Renal cortical epithelial cell (primary cell): Measurements from ENCODE around the gene ACAD11. TPM values are rescaled to one million over a fixed set of nuclear protein-coding genes. Genes with fewer than 3 reads are reported as not detected.
"Not testable (repeated sequence)": the region's sequence is repeated elsewhere in the genome, so short reads cannot be mapped to it uniquely, and the experiment has no call there.

ENCODE experiments used
- DNase-seq: peaks from one replicate; pipeline ENCODE4 v3.0.0-alpha.2; 2011; ENCODE audit warnings: low read depth
- total RNA-seq: library from RNA; depleted of rRNA; stranded (reverse); fragments of >200 nt; gene quantifications from 2 replicates; pipeline ENCODE4 v1.2.3, GENCODE V29; 2014

The ACAD11 gene
- total RNA-seq, 1 donor from 2014 or later: 81.0 TPM

GRCh38 chr3:132605374-132605792 lies 54.2 kb downstream of the ACAD11 start:
- DNase-seq: no peak

DNA sequence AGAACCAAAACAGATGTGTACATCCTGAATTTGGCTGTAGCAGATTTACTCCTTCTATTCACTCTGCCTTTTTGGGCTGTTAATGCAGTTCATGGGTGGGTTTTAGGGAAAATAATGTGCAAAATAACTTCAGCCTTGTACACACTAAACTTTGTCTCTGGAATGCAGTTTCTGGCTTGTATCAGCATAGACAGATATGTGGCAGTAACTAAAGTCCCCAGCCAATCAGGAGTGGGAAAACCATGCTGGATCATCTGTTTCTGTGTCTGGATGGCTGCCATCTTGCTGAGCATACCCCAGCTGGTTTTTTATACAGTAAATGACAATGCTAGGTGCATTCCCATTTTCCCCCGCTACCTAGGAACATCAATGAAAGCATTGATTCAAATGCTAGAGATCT lies 59.0 kb downstream of the ACAD11 start:
- DNase-seq: not testable (repeated sequence)

DNA sequence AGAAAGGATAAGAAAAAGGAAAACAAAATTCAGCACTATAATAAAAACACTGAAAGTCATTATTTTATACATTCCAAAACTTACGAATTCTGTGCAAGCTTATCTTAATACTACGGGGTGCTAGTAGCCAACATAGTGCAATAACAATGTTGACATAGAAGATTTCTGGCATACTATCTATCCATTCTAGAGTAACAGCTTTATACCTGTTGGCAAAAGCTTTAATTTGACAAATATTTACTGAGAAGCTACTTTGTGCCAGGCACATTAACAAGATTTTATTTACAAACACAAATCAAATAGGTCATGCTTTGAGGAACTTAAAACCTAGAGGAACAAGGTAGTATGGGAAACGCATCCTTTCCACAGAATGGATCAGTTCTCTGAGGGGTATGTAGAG lies 61.4 kb downstream of the ACAD11 start:
- no peak for DNase-seq

GRCh38 chr3:132597660-132598059 lies 61.9 kb downstream of the ACAD11 start:
- DNase-seq: no peak

DNA sequence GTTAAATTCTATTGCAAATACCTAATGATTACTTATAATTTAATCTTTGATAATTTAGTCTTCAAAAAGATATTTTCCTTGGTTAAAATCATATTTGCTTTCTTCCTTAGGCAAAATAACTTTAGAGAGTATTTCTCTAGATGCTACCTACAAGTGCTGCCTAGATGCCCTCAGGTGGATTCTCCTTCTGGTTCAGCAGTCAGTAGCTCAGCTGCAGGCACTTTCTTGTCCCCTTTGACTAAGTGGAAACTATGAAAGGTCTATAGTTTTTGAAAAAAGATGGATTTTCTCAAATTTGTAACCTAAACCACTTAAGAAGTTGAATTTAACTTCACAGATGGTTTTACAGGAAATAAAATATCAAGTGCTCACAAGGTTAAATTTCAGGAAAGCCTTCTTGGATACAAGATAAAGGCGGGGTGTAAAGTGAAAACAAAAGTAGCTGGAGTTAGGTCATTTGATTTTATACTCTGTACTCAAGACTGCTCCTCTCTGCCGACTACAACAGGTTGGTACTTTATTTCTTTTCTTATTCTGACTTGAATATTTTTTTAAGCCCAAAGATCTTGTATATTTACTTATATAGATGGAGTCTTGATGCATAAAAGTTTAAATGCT lies 62.7 kb downstream of the ACAD11 start, which contains the start of gene ACKR4:
ACKR4 (plus strand) TSS at position 455 of the 618 bp plus-strand sequence. CDS start 3,128 bp downstream, outside the sequence.
- DNase-seq: no peak

DNA sequence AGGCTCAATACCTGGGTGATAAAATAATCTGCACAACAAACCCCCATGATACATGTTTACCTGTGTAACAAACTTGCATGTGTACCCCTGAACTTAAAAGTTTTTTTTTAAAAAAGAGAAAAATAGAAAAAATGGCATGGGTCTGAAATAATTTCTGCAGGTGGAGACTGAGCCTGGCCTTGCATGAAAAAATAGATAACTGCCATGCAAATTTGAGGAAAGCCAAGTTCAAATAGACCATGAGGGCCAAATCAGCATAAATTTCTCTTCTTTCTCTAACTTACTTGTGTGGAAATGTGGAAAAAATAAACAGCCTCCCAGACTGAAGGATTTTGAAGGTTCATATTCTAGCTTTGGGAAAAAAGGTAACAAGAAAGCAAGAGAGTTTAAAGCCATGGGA lies 63.3 kb downstream of the ACAD11 start:
- no peak for DNase-seq

- DNase-seq: peak; percentile 63
Measured at GRCh38 chr3:132595014-132595413, 64.6 kb downstream of the ACAD11 start.

DNA sequence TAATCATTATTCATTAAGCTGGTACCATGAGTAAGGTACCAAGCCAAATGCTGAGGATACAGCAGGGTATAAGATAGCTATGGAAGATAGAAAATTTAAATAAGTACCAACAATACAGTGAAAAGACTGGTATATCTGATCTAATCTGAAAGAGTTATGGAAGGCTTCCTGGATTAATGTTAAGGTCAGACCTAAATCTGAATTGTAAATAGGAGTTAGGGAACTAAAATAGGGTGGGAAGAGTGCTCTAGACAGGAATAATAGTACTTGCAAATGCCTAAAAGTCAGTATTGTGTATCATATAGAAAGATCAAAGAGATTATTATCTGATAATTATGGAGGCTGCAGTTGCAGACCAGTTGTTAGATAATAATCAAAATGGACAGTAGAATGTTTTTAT lies 65.1 kb downstream of the ACAD11 start:
- DNase-seq: no peak

GRCh38 chr3:132593947-132594323 lies 65.7 kb downstream of the ACAD11 start:
- DNase-seq: peak; percentile 50

- DNase-seq: no peak
Measured at GRCh38 chr3:132593241-132593946, 66.2 kb downstream of the ACAD11 start.

DNA sequence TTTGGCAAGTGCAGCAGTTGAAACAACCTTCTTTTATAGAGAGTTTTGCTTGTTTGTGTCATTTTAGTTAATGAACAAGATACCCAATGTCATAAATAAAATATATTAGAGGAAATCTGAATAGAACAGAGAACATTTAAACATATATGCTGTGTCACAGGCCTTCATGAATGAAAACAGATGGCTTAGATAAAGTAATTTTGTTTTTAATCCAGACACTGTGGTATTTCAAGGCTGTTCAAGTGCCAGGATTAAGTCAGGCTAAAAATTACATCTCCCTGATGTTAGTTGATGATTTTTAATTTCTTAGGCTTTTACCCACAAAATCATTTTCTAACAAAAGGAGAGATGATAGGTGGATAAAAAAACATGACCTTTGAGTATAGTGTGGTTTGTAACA lies 67.4 kb downstream of the ACAD11 start:
- DNase-seq: no peak

GRCh38 chr3:132587401-132587800 lies 72.2 kb downstream of the ACAD11 start:
- DNase-seq: no peak

- DNase-seq: no peak
Measured at GRCh38 chr3:132573797-132574211, 85.8 kb downstream of the ACAD11 start.

- no peak for DNase-seq
Measured at GRCh38 chr3:132570016-132570415, 89.6 kb downstream of the ACAD11 start.

GRCh38 chr3:132569580-132569979 lies 90.0 kb downstream of the ACAD11 start:
- no peak for DNase-seq

GRCh38 chr3:132569153-132569552 lies 90.5 kb downstream of the ACAD11 start:
- no peak for DNase-seq

GRCh38 chr3:132568422-132568821 lies 91.2 kb downstream of the ACAD11 start:
- DNase-seq: no peak

- DNase-seq: no peak
Measured at GRCh38 chr3:132564070-132564465, 95.5 kb downstream of the ACAD11 start.

- DNase-seq: no peak
Measured at GRCh38 chr3:132563420-132564069, 96.1 kb downstream of the ACAD11 start.

DNA sequence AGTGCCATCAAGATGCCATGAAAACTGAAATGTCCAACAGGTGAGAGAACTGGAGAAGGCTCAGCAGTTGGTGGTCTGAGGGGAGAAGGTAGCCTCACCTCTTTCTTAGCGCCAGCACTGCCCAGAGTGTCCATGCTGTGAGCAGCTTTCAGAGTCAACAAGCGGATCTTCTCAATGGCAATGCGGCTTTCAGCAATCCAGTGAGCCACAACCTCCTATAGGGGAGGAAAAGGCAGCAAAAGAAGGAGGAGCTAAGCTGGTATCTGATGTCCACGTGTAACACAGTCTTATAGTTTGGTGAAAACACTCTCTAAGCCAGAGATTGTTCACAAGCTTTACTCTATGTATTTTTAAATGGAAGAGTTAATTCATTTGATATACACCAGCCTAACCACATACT lies 98.6 kb downstream of the ACAD11 start:
- no peak for DNase-seq

DNA sequence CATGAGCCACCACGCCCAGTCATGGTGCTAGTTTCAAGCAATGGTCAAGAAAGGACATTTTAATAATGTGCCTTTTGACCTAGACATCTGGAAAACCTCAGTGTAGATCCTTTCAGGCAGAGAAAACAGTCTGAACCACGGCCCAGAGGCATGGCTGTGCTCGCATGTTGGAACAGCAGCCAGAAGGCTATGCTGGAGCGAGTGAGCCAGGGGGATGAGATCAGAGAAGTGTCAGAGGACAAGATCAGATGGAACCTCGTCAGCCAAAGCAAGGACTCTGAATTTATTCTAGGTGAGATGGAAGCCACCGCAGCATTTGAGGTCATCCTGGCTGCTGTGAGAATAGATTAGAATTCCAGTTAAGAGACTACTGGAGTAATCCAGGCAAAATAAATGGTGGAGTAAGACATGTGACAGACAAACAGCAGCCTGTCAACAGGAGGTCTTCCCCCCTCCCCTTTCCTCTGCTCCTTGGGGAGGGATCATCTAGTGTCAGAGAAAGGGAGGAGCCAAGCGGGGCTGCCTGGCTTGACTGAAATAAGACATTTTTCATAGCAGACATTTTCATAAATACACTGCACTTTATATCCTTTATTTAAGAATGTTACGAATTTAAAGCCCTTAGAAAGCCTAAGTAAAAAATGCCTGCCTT lies 103.0 kb downstream of the ACAD11 start:
- no peak for DNase-seq

DNA sequence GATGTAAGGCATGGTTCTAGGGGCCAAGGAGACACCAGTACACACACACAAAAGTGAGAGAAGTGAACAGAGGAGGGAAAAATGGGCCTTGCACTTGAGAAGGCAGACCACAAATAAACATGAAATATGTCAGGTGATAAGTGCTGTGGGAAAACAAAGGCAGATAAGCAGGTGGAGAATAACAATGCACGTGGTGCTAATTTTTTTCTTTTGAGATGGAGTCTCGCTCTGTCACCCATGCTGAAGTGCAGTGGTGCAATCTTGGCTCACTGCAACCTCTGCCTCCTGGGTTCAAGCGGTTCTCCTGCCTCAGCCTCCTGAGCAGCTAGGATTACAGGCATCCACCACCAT lies 103.6 kb downstream of the ACAD11 start:
- DNase-seq: not testable (repeated sequence)
